Activated T-cell treated with anti-CD3 and anti-CD28 coated beads for 48 hours (primary cell): ENCODE data around the gene TNPO2.
A peak's percentile ranks its signal among the peaks of the same experiment; 100 is the strongest.
"Not testable (repeated sequence)": the region's sequence is repeated elsewhere in the genome, so short reads cannot be mapped to it uniquely, and the experiment has no call there.

ENCODE experiments used
- DNase-seq: peaks from one replicate; pipeline ENCODE4 v3.0.0-alpha.2; 2020; ENCODE audit warnings: low read depth

The TNPO2 gene

GRCh38 chr19:12736995-12737834 lies 13.5 kb upstream of the TNPO2 start, which contains the start of gene GET3:
Gene GET3 (plus strand): TSS chr19:12737497. CDS start chr19:12737506, 9 bp downstream.
- peak; percentile 68 for DNase-seq

GRCh38 chr19:12733369-12734214 lies 9.9 kb upstream of the TNPO2 start:
- DNase-seq, result peak; percentile 43

- no peak for DNase-seq
Measured at GRCh38 chr19:12731337-12731736, 7.6 kb upstream of the TNPO2 start.

- no peak for DNase-seq
Measured at GRCh38 chr19:12730064-12730463, 6.3 kb upstream of the TNPO2 start.

GRCh38 chr19:12727745-12728433 lies 4.2 kb upstream of the TNPO2 start:
- DNase-seq, result no peak

- DNase-seq, result no peak
Measured at GRCh38 chr19:12726988-12727316, 3.2 kb upstream of the TNPO2 start.

- DNase-seq, result not testable (repeated sequence)
Measured at GRCh38 chr19:12725612-12726011, 1.9 kb upstream of the TNPO2 start.

- no peak for DNase-seq
Measured at GRCh38 chr19:12723381-12723640, 421 bp downstream of the TNPO2 start.

GRCh38 chr19:12722566-12723380 lies 959 bp downstream of the TNPO2 start:
- DNase-seq, result peak; percentile 85

GRCh38 chr19:12721656-12722565 lies 1.8 kb downstream of the TNPO2 start:
- DNase-seq, result peak; percentile 51

- DNase-seq, result no peak
Measured at GRCh38 chr19:12720851-12721655, 2.7 kb downstream of the TNPO2 start.

GRCh38 chr19:12720296-12720695 lies 3.4 kb downstream of the TNPO2 start:
- DNase-seq, result no peak

- DNase-seq, result no peak
Measured at GRCh38 chr19:12715929-12716328, 7.8 kb downstream of the TNPO2 start.

GRCh38 chr19:12715102-12715501 lies 8.6 kb downstream of the TNPO2 start:
- no peak for DNase-seq

GRCh38 chr19:12713304-12713703 lies 10.4 kb downstream of the TNPO2 start:
- not testable (repeated sequence) for DNase-seq

GRCh38 chr19:12712077-12712476 lies 11.7 kb downstream of the TNPO2 start:
- DNase-seq, result not testable (repeated sequence)

- DNase-seq, result no peak
Measured at GRCh38 chr19:12711187-12711586, 12.5 kb downstream of the TNPO2 start.

- no peak for DNase-seq
Measured at GRCh38 chr19:12708641-12709040, 15.1 kb downstream of the TNPO2 start.

- no peak for DNase-seq
Measured at GRCh38 chr19:12706332-12706718, 17.4 kb downstream of the TNPO2 start.
